Stimulated activated CD8-positive, alpha-beta memory T cell treated with anti-CD3 and anti-CD28 coated beads, Interleukin-12 subunit alpha, Interleukin-12 subunit beta, amount 100 ng/mL, for 4 hours (primary cell): Measurements from ENCODE around the gene TBX6.
A peak's percentile ranks its signal among the peaks of the same experiment; 100 is the strongest.

Source experiments
- DNase-seq: peaks from one replicate; pipeline ENCODE4 v3.0.0-alpha.2; 2020; ENCODE audit warnings: low read depth

Gene TBX6

GRCh38 chr16:30113711-30114333 is 22.1 kb upstream of the TBX6 start:
- no peak for DNase-seq

GRCh38 chr16:30113031-30113710 is 21.4 kb upstream of the TBX6 start, which contains the start of gene GDPD3:
Gene GDPD3 (minus strand): TSS chr16:30113537. CDS start chr16:30113478, 59 bp downstream.
- DNase-seq, result no peak

GRCh38 chr16:30112197-30113030 is 20.7 kb upstream of the TBX6 start:
- DNase-seq, result peak; percentile 25

GRCh38 chr16:30110661-30111060 is 18.9 kb upstream of the TBX6 start:
- no peak for DNase-seq

- no peak for DNase-seq
These were observed 16.5 kb upstream of the TBX6 start for GRCh38 chr16:30108059-30108850.

- no peak for DNase-seq
These were observed 12.8 kb upstream of the TBX6 start for GRCh38 chr16:30104492-30104891.

- no peak for DNase-seq
These were observed 12.4 kb upstream of the TBX6 start for GRCh38 chr16:30104090-30104489.

GRCh38 chr16:30096862-30097563 is 5.3 kb upstream of the TBX6 start:
- no peak for DNase-seq

- peak; percentile 79 for DNase-seq
These were observed 4.6 kb upstream of the TBX6 start, which contains the start of gene YPEL3 for GRCh38 chr16:30096105-30096861. Gene YPEL3 (minus strand): TSS chr16:30096213. CDS start chr16:30095482, 731 bp downstream.

- no peak for DNase-seq
These were observed 3.7 kb upstream of the TBX6 start for GRCh38 chr16:30095166-30096078.

GRCh38 chr16:30094541-30095165 is 2.9 kb upstream of the TBX6 start:
- no peak for DNase-seq

- peak; percentile 28 for DNase-seq
These were observed 768 bp upstream of the TBX6 start for GRCh38 chr16:30092373-30093010.

- DNase-seq, result no peak
These were observed 953 bp downstream of the TBX6 start for GRCh38 chr16:30090610-30091331.

- DNase-seq, result no peak
These were observed 2.7 kb downstream of the TBX6 start for GRCh38 chr16:30088832-30089624.

- DNase-seq, result no peak
These were observed 3.4 kb downstream of the TBX6 start for GRCh38 chr16:30088237-30088831.

- no peak for DNase-seq
These were observed 4.4 kb downstream of the TBX6 start for GRCh38 chr16:30087181-30087898.
